ENCODE data around the gene TYMP.

- TF ChIP-seq ARNTL (CRISPR knock-in tag; IDR thresholded peaks at IDR 0.05; ENCODE audit: borderline replicate concordance, low read depth) (no peak), PPARA (CRISPR knock-in tag; IDR thresholded peaks at IDR 0.05; ENCODE audit: borderline replicate concordance) (no peak)
Observed at GRCh38 chr22:50578776-50579310, 49.0 kb upstream of the TYMP start.
